NCI-H446 (cell line): ENCODE measurements around the gene USP35.
"Not testable (repeated sequence)": the region's sequence is repeated elsewhere in the genome, so short reads cannot be mapped to it uniquely, and the experiment has no call there.

Experiments
- DNase-seq, 2 experiments: peaks; one replicate each; lab custom pipeline; 2025; lab: John Stamatoyannopoulos, UW

The USP35 gene

GRCh38 chr11:78168539-78169477 is 19.9 kb upstream of the USP35 start:
- peak; percentile 15 to 41 for DNase-seq

- no peak for DNase-seq
Measured at GRCh38 chr11:78170413-78170812, 18.3 kb upstream of the USP35 start.

GRCh38 chr11:78170874-78171549 is 17.7 kb upstream of the USP35 start:
- DNase-seq: no peak

- DNase-seq: no peak
Measured at GRCh38 chr11:78171951-78172350, 16.8 kb upstream of the USP35 start.

DNA sequence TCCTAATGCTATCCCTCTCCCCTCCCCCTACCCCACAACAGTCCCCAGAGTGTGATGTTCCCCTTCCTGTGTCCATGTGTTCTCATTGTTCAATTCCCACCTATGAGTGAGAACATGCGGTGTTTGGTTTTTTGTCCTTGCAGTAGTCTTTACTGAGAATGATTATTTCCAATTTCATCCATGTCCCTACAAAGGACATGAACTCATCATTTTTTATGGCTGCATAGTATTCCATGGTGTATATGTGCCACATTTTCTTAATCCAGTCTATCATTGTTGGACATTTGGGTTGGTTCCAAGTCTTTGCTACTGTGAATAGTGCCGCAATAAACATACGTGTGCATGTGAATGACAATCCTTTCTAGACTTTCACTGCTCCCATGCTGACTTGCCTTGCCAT is 12.9 kb upstream of the USP35 start:
- not testable (repeated sequence) for DNase-seq

DNA sequence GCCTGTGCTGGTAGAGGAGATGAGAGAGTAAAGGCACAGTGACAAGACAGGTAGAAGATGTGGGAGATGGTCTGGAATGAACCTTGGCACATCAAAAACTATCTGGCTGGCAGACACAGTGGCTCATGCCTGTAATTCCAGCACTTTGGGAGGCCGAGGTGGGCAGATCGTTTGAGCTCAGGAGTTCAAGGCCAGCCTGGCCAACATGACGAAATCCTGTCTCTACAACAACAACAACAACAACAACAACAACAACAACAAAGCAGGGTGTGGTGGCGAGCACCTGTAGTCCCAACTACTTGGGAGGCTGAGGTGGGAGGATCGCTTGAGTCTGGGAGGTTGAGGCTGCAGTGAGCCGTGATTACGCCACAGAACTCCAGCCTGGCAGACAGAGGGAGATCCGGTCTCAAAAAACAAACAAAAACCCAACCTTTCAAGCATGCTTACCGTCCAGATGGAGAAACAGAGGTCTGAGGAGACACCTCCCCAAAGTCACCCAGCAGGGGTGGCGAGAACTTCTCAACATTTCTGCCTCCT is 12.0 kb upstream of the USP35 start:
- DNase-seq: no peak

DNA sequence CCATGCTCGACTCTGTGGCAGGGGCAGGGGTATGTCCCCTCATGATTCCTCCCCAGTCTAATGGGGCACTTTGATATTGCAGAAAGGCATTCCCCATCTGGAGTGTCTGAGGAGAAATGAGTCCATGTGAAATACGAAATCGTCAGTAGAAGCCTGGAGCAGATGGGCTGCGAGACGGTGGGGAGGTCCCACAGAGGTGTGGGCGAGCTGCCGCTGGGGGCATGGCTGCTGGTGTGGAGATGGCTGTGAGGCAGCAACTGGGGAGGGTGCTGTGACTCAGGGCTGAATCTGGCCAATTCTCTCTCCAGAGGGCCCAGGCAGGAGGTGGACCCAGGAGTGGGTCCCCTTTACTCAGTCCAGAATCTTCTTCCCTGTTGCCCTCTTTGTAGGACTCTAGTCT is 11.5 kb upstream of the USP35 start:
- DNase-seq: no peak

GRCh38 chr11:78179459-78180071 is 9.2 kb upstream of the USP35 start:
- DNase-seq: no peak

GRCh38 chr11:78180751-78181150 is 8.0 kb upstream of the USP35 start:
- no peak for DNase-seq

DNA sequence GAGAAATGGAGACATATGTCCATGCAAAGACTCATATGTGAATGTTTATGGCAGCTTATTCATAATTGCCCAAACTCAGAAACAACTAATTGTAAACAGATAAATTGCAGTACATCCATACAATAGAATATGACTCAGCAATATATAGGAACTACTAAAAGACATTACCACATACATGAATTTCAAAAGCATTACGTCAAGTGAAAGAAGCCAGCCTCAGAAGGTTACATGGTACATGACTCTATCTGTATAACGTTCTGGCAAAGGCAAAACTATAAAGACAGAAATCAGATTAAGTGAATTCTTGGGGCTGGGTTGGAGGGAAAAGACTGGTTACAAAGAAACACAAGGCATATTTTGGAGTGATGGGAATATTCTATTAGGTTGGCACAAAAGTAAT is 7.5 kb upstream of the USP35 start:
- no peak for DNase-seq

DNA sequence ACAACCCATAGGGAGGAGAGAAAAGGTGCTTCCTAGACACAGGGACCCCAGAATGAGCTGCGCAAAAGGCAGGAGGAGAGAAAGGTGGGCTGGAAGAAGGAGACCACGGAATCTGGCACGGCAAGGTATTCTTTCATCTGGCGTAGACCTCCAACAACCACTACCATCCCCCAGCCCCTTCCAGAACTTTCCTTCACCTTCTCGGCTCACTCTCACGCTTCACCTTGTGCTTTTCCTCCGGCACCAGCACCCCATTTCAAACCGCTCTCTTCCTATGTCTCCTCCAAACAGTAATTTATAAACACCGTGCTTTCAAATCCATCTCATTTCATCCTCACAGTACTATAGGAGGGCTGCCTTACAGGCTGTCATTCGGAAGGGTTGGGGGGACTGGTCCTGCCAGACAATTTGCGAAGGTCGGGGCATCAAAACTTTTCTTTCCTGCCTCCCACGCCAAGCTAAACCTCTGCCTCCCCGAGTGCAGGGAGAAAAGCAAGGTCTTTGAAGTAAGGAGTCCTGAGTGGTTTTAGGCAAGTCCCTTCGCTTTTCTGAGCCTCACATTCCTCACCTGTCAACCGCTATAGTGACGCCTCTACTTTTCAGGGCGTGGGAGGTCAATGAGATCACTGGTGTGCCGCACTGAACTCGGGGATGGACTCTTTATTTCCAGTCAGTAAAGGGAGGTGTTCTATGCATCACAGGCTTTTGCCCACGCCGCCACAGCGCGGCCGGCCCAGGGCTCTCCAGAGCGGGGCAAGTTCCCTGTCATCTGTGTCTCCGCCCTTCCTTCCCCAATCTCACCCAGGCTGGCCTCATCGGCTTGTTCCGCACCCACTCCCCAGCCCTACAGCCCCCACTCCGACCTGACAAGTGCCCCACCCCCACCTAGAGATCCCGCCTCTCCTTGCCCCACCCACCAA is 1.1 kb upstream of the USP35 start:
- no peak for DNase-seq

GRCh38 chr11:78189174-78189724 is 530 bp downstream of the USP35 start:
- DNase-seq: no peak

- DNase-seq: no peak
Measured at GRCh38 chr11:78189851-78190250, 1.1 kb downstream of the USP35 start.

GRCh38 chr11:78190374-78190773 is 1.7 kb downstream of the USP35 start:
- no peak for DNase-seq

GRCh38 chr11:78190871-78191538 is 2.3 kb downstream of the USP35 start:
- DNase-seq: no peak

GRCh38 chr11:78192223-78192719 is 3.6 kb downstream of the USP35 start:
- DNase-seq: no peak

DNA sequence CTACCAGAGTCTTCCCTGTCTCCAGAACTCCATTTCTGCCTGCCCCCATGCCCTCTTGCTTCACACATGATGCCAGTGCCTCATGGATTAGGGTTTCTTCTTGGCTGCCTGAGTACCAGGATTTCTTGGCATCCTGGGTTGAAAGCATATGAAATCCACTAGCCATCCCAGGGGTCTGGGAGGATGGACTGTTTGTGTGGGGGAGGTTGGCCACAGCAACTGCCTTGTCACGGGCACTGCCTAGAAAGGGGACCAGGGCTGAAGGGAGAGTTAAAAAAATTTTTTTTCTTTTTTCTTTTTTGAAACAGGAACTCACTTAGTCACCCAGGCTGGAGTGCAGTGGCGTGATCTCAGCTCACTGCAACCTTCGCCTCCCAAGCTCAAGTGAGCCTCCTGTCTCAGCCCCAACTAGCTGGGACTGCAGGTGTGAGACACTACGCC is 4.2 kb downstream of the USP35 start:
- DNase-seq: no peak

DNA sequence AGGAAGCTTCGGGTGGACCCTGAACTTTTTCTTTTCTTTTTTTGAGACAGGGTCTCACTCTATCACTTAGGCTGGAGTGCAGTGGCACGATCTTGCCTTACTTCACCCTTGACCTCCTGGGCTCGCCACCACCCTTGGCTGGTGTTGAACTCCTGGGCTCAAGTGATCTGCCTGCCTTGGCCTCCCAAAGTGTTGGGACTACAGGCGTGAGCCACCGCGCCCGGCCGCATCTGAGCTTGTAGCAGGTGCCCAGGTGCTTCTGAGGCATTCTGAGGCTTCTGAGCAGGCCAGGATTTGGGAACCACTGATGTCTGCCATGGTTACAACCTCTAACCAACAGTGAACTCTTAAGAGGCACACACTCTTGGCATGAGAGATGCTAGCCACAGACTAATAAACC is 5.1 kb downstream of the USP35 start:
- no peak for DNase-seq

DNA sequence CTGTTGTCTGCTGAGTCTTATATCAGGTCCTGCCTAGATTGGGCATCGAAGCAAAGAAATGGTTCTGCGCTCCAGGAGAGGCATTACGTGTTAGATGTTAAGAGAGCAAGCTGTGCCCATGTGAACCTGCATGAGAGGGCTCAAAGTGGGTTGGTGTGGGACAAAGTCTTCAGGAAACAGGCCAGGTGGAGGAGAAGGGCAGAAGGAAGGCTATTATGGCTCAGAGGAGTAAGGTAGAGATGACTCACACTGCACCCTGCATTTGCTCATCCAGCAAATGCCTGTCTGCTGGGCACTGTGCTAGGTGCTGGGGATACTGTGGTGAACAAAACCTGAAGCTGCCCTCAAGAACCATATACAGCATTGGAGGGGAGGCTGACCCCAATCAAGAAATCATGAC is 5.8 kb downstream of the USP35 start:
- no peak for DNase-seq

DNA sequence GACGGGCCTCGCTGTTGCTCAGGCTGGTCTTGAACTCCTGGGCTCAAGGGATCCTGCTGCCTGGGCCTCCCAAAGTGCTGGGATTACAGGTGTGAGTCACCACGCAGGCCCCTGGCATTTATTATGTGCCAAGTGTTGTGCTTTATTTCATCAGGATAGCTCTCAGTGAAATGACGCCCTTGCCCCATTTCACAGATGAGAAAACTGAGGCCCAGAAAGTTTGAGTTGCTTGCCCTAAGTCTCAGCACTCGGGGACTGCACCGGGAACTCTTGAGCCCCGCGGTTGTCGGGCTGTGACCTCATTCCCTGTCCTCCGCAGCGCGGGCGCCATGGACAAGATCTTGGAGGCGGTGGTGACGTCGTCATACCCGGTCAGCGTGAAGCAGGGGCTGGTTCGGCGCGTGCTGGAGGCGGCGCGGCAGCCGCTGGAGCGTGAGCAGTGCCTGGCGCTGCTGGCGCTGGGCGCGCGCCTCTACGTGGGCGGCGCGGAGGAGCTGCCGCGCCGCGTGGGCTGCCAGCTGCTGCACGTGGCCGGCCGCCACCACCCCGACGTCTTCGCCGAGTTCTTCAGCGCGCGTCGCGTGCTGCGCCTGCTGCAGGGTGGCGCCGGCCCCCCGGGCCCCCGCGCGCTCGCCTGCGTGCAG is 7.3 kb downstream of the USP35 start:
- no peak for DNase-seq
